DOHH2 (cell line): Measurements from ENCODE around the gene SYNGAP1.

Experiments
- H3F3A ChIP-seq: fragments of 200-600 bp; sonication (generic), shearing (Covaris generic); 2 replicates; pipeline ENCODE4 v1.6.0; 2016; ENCODE audit warnings: antibody characterized with exemption, mild to moderate bottlenecking; ENCODE audit not compliant: control insufficient read depth, insufficient read depth
- H3K27ac ChIP-seq: fragments of 200-600 bp; sonication (generic); 2 replicates; pipeline ENCODE4 v1.5.1; 2014; ENCODE audit warnings: low read depth, mild to moderate bottlenecking, low read length, moderate library complexity
- H3K27me3 ChIP-seq: fragments of 200-600 bp; sonication (generic); 2 replicates; pipeline ENCODE4 v1.6.1; 2014; ENCODE audit warnings: mild to moderate bottlenecking, low read length, mixed read lengths; ENCODE audit not compliant: control insufficient read depth
- H3K36me3 ChIP-seq: fragments of 200-600 bp; sonication (generic); 2 replicates; pipeline ENCODE4 v1.6.1; 2014; ENCODE audit warnings: mild to moderate bottlenecking, low read length, moderate library complexity, mixed read lengths; ENCODE audit not compliant: control insufficient read depth
- H3K4me1 ChIP-seq: fragments of 200-600 bp; sonication (generic); 2 replicates; pipeline ENCODE4 v1.6.1; 2014; ENCODE audit warnings: mild to moderate bottlenecking, low read length, mixed read lengths; ENCODE audit not compliant: control insufficient read depth
- H3K4me2 ChIP-seq: fragments of 200-600 bp; sonication (generic); 2 replicates; pipeline ENCODE4 v1.6.0; 2014; ENCODE audit warnings: mild to moderate bottlenecking, low read length, moderate library complexity
- H3K4me3 ChIP-seq: fragments of 200-600 bp; sonication (generic); 2 replicates; pipeline ENCODE4 v1.5.1; 2014; ENCODE audit warnings: mild to moderate bottlenecking, low read length, mixed read lengths
- H3K79me2 ChIP-seq: fragments of 200-600 bp; sonication (generic); 2 replicates; pipeline ENCODE4 v1.6.1; 2014; ENCODE audit warnings: mild to moderate bottlenecking, low read length, mixed read lengths; ENCODE audit not compliant: control insufficient read depth
- H3K9me2 ChIP-seq: fragments of 200-600 bp; sonication (generic); replicated peaks from 2 replicates; pipeline ENCODE4 v1.6.1; 2014; ENCODE audit warnings: mild to moderate bottlenecking, low read length, mixed read lengths; ENCODE audit not compliant: control insufficient read depth
- H3K9me3 ChIP-seq: fragments of 200-600 bp; sonication (generic); 2 replicates; pipeline ENCODE4 v1.6.1; 2014; ENCODE audit warnings: antibody characterized with exemption, low read length, mixed read lengths; ENCODE audit not compliant: control insufficient read depth, insufficient read depth
- H4K20me1 ChIP-seq: fragments of 200-600 bp; sonication (generic); 2 replicates; pipeline ENCODE4 v1.6.0; 2014; ENCODE audit warnings: low read depth, mild to moderate bottlenecking, antibody characterized with exemption, low read length, moderate library complexity; ENCODE audit not compliant: control insufficient read depth, insufficient read depth
- CTCF ChIP-seq: fragments of 200-600 bp; sonication (generic); IDR thresholded peaks from one replicate; pipeline ENCODE4 v1.5.1; 2014; ENCODE audit warnings: antibody characterized with exemption, mild to moderate bottlenecking, low read depth, low read length; ENCODE audit not compliant: poor library complexity, severe bottlenecking
- EZH2phosphoT487 ChIP-seq: fragments of 200-600 bp; sonication (generic); IDR thresholded peaks from 2 replicates; pipeline ENCODE4 v1.6.1; 2017; ENCODE audit warnings: borderline replicate concordance, mild to moderate bottlenecking, antibody characterized with exemption, low read length, moderate library complexity, mixed read lengths

The SYNGAP1 gene

GRCh38 chr6:33445119-33445603 is 25.3 kb downstream of the SYNGAP1 start:
- H3K9me2 ChIP-seq: no peaks in the 10 kb centered on the region
- H3F3A ChIP-seq: 0 out of 2 replicates have a peak, but pooled peaks cover 3% of the 10 kb centered on the region
- no peak overlapping the region for H3K4me2 ChIP-seq
- no peaks in the 10 kb centered on the region for H3K4me1 ChIP-seq
- H3K79me2 ChIP-seq: no peaks in the 10 kb centered on the region
- peaks cover 70% of the 10 kb centered on the region for H3K36me3 ChIP-seq
- no peak overlapping the region for H3K4me3 ChIP-seq
- TF ChIP-seq EZH2phosphoT487 (no peak), CTCF (no peak)
- no peak overlapping the region for H3K27ac ChIP-seq
- H3K27me3 ChIP-seq: no peaks in the 10 kb centered on the region
- no peaks in the 10 kb centered on the region for H4K20me1 ChIP-seq
- H3K9me3 ChIP-seq: no peaks in the 10 kb centered on the region

- Histone ChIP-seq H3K4me3 (no peak overlapping the region), H4K20me1 (no peaks in the 10 kb centered on the region), H3K79me2 (no peaks in the 10 kb centered on the region), H3K27me3 (no peaks in the 10 kb centered on the region), H3K36me3 (peaks cover 61% of the 10 kb centered on the region), H3K4me1 (no peaks in the 10 kb centered on the region), H3K9me2 (no peaks in the 10 kb centered on the region), H3K9me3 (no peaks in the 10 kb centered on the region), H3K27ac (no peak overlapping the region), H3F3A (peaks cover 8% of the 10 kb centered on the region), H3K4me2 (no peak overlapping the region)
- TF ChIP-seq CTCF: no peak
- no peak for TF ChIP-seq EZH2phosphoT487
Measured at GRCh38 chr6:33446356-33446755, 26.5 kb downstream of the SYNGAP1 start.

GRCh38 chr6:33450434-33450833 is 30.6 kb downstream of the SYNGAP1 start:
- TF ChIP-seq EZH2phosphoT487 (no peak), CTCF (no peak)
- Histone ChIP-seq H3K36me3 (peaks cover 32% of the 10 kb centered on the region), H4K20me1 (no peaks in the 10 kb centered on the region), H3F3A (peaks cover 10% of the 10 kb centered on the region), H3K79me2 (peaks cover 25% of the 10 kb centered on the region), H3K4me1 (peaks cover 13% of the 10 kb centered on the region), H3K4me2 (no peak overlapping the region), H3K27me3 (no peaks in the 10 kb centered on the region), H3K4me3 (no peak overlapping the region), H3K9me2 (no peaks in the 10 kb centered on the region), H3K9me3 (no peaks in the 10 kb centered on the region), H3K27ac (no peak overlapping the region)
